ENCODE data around the gene CDKN2B-AS1. TPM values are rescaled to one million over a fixed set of nuclear protein-coding genes. Genes with fewer than 3 reads are reported as not detected.

The CDKN2B-AS1 gene
- total RNA-seq, 1 experiment from 2014 or later, result 0.24 TPM

DNA sequence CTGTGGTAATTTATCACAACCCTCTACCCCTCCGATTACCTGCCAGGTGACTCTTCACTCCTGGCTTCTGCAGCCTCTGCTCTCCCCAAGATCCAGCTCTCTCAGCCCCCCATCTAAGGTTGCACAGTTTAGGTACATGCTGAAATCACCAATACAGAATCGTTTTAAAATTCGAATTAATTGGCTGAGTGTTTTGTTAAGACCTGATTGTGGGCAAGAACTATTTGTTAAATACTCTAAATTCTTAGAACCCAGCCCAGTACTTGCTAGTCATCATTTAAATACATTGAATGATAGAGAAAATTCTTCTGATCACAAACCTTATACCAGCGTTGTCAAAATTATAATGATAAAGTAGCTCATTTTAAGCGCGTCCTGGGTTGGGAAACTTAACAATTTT is 162.0 kb downstream of the CDKN2B-AS1 start:
- POLR2A ChIA-PET, result no interaction called here
- DNase-seq (ENCODE audit: low spot score) (no peak), ATAC-seq (no peak)
- no peak for TF ChIP-seq STAT6 (CRISPR knock-in tag; conservative IDR thresholded peaks at IDR 0.05; ENCODE audit: low read depth)
- TF ChIP-seq RORB (CRISPR knock-in tag; IDR thresholded peaks at IDR 0.05), result no peak
- no peak for TF ChIP-seq IRF2 (CRISPR knock-in tag; IDR thresholded peaks at IDR 0.05; ENCODE audit: borderline replicate concordance, low read depth)
- TF ChIP-seq NR2C2 (CRISPR knock-in tag; IDR thresholded peaks at IDR 0.05), result no peak
- no peak for TF ChIP-seq GRHL2 (CRISPR knock-in tag; IDR thresholded peaks at IDR 0.05; ENCODE audit: insufficient replicate concordance, severe bottlenecking)
- no peak for TF ChIP-seq MXD4 (CRISPR knock-in tag; IDR thresholded peaks at IDR 0.05; ENCODE audit: borderline replicate concordance)
- TF ChIP-seq FOXJ3 (CRISPR knock-in tag; IDR thresholded peaks at IDR 0.05; ENCODE audit: borderline replicate concordance), result no peak
- no peak for TF ChIP-seq SOX15 (CRISPR knock-in tag; IDR thresholded peaks at IDR 0.05)
- no peak for TF ChIP-seq ZNF317 (CRISPR knock-in tag; IDR thresholded peaks at IDR 0.05; ENCODE audit: borderline replicate concordance, low read depth)
- TF ChIP-seq FOXP1 (CRISPR knock-in tag; IDR thresholded peaks at IDR 0.05; ENCODE audit: borderline replicate concordance), result no peak
- TF ChIP-seq ZBTB21 (CRISPR knock-in tag; IDR thresholded peaks at IDR 0.05; ENCODE audit: borderline replicate concordance), result no peak
- TF ChIP-seq E2F5 (CRISPR knock-in tag; IDR thresholded peaks at IDR 0.05), result no peak
- TF ChIP-seq ESRRA (CRISPR knock-in tag; IDR thresholded peaks at IDR 0.05; ENCODE audit: borderline replicate concordance), result no peak
- no peak for TF ChIP-seq NFATC4 (CRISPR knock-in tag; IDR thresholded peaks at IDR 0.05)
- TF ChIP-seq CREB1 (CRISPR knock-in tag; IDR thresholded peaks at IDR 0.05), result no peak
- H3K9me3 Mint-ChIP-seq, result no peaks in the 10 kb centered on the region
- no peaks in the 10 kb centered on the region for H3K27me3 Mint-ChIP-seq (ENCODE audit: low read depth)
- CTCF ChIA-PET, result no interaction called here
- H3K36me3 Mint-ChIP-seq, result no peaks in the 10 kb centered on the region
- no peak overlapping the region for H3K27ac Mint-ChIP-seq
- no peaks in the 10 kb centered on the region for H3K4me1 Mint-ChIP-seq
- no peak overlapping the region for H3K4me3 Mint-ChIP-seq

- CTCF ChIA-PET, result no interaction called here
- POLR2A ChIA-PET, result no interaction called here
- TF ChIP-seq SMAD4 (CRISPR knock-in tag; IDR thresholded peaks at IDR 0.05), result no peak
These were observed 162.7 kb downstream of the CDKN2B-AS1 start for GRCh38 chr9:22157276-22157675.

DNA sequence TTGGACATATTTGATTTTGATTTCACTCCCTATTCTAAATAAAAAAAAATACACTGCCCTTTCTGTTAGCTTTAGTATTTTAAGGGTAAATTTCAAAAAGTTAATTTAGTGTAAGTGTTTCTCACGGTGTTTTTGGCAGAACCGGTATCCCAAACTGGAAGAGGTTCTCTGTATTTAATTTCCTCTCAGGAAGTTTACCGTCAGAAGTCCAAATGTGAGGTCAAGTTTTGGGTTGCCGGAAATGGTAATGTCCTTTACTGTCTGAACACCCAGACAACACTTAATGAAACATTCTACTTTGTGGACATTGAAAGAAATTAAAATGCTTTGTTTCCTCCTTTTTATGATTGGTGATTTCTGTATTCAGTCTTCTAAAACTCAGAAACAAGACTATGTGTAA is 163.2 kb downstream of the CDKN2B-AS1 start:
- CTCF ChIA-PET, result no interaction called here
- no peak for DNase-seq (ENCODE audit: low spot score)
- Mint-ChIP-seq H3K4me1 (no peaks in the 10 kb centered on the region), H3K9me3 (no peaks in the 10 kb centered on the region), H3K27ac (no peak overlapping the region), H3K36me3 (no peaks in the 10 kb centered on the region), H3K4me3 (no peak overlapping the region), H3K27me3 (ENCODE audit: low read depth) (no peaks in the 10 kb centered on the region)
- POLR2A ChIA-PET, result no interaction called here
- no peak for ATAC-seq
- no peak for TF ChIP-seq FOXP1 (CRISPR knock-in tag; IDR thresholded peaks at IDR 0.05; ENCODE audit: borderline replicate concordance)
- no peak for TF ChIP-seq SMAD3 (CRISPR knock-in tag; IDR thresholded peaks at IDR 0.05; ENCODE audit: borderline replicate concordance)
- TF ChIP-seq ATF6 (CRISPR knock-in tag; IDR thresholded peaks at IDR 0.05), result no peak
- TF ChIP-seq ZNF138 (CRISPR knock-in tag; conservative IDR thresholded peaks at IDR 0.05), result no peak
- TF ChIP-seq ETV6 (CRISPR knock-in tag; IDR thresholded peaks at IDR 0.05), result no peak
- TF ChIP-seq FOXK1 (CRISPR knock-in tag; IDR thresholded peaks at IDR 0.05), result no peak
- TF ChIP-seq MYBL2 (CRISPR knock-in tag; IDR thresholded peaks at IDR 0.05), result no peak
- TF ChIP-seq, protein P1, sequence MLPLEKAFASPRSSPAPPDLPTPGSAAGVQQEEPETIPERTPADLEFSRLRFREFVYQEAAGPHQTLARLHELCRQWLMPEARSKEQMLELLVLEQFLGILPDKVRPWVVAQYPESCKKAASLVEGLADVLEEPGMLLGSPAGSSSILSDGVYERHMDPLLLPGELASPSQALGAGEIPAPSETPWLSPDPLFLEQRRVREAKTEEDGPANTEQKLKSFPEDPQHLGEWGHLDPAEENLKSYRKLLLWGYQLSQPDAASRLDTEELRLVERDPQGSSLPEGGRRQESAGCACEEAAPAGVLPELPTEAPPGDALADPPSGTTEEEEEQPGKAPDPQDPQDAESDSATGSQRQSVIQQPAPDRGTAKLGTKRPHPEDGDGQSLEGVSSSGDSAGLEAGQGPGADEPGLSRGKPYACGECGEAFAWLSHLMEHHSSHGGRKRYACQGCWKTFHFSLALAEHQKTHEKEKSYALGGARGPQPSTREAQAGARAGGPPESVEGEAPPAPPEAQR (CRISPR knock-in tag; IDR thresholded peaks at IDR 0.05), result no peak
- no peak for TF ChIP-seq CDX4 (CRISPR knock-in tag; IDR thresholded peaks at IDR 0.05; ENCODE audit: borderline replicate concordance)
- TF ChIP-seq HMGA2 (CRISPR knock-in tag; IDR thresholded peaks at IDR 0.05), result no peak
- TF ChIP-seq JUN (CRISPR knock-in tag; IDR thresholded peaks at IDR 0.05), result no peak
- no peak for TF ChIP-seq GTF2I (CRISPR knock-in tag; conservative IDR thresholded peaks at IDR 0.05)
- TF ChIP-seq RELA (CRISPR knock-in tag; IDR thresholded peaks at IDR 0.05; ENCODE audit: borderline replicate concordance), result no peak
- TF ChIP-seq ZBTB21 (CRISPR knock-in tag; IDR thresholded peaks at IDR 0.05; ENCODE audit: borderline replicate concordance), result no peak

More at GRCh38 chr9:22157276-22157675, 162.7 kb downstream of the CDKN2B-AS1 start:
- no peak overlapping the region for H3K4me3 Mint-ChIP-seq
- no peaks in the 10 kb centered on the region for H3K27me3 Mint-ChIP-seq (ENCODE audit: low read depth)
- DNase-seq (ENCODE audit: low spot score) (no peak), ATAC-seq (no peak)
- H3K36me3 Mint-ChIP-seq, result no peaks in the 10 kb centered on the region
- no peaks in the 10 kb centered on the region for H3K4me1 Mint-ChIP-seq
- no peak overlapping the region for H3K27ac Mint-ChIP-seq
- H3K9me3 Mint-ChIP-seq, result no peaks in the 10 kb centered on the region
